ENCODE data around the gene EXOC3L1. TPM values are rescaled to one million over a fixed set of nuclear protein-coding genes. Genes with fewer than 3 reads are reported as not detected.

EXOC3L1 gene
- total RNA-seq, 4 donors from 2014 or later: 3.0 to 6.7 TPM; not detected in 2

DNA sequence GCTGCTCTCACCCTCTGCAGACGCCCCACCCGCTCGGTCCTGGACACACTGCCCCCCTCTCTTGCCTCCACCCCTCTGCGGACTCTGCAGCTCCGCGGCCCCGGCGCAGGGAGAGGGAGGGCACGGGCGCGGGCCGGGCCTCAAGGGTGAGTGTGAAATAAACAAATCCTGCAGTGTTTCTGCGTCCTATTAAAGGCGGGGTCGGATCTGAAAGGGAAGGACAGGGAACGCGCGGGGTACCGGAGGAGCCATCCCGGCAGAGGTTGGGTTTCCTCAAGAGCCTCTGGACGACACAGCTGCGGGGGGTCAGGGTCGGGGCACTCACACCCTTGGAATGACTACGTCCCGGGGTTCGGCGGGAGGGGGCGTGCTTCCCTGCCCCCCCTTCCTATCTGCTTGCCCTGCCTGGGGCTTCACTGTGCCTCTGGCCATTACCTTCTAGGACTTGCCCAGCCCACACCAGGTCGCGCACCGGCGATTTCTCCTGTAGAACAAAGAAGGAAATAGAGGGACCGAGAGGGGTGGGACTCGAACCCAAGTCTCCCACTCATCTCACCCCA is 25.9 kb downstream of the EXOC3L1 start:
- TF ChIP-seq POLR2AphosphoS5 (IDR thresholded peaks at IDR 0.05): no peak
- TF ChIP-seq, protein P1, sequence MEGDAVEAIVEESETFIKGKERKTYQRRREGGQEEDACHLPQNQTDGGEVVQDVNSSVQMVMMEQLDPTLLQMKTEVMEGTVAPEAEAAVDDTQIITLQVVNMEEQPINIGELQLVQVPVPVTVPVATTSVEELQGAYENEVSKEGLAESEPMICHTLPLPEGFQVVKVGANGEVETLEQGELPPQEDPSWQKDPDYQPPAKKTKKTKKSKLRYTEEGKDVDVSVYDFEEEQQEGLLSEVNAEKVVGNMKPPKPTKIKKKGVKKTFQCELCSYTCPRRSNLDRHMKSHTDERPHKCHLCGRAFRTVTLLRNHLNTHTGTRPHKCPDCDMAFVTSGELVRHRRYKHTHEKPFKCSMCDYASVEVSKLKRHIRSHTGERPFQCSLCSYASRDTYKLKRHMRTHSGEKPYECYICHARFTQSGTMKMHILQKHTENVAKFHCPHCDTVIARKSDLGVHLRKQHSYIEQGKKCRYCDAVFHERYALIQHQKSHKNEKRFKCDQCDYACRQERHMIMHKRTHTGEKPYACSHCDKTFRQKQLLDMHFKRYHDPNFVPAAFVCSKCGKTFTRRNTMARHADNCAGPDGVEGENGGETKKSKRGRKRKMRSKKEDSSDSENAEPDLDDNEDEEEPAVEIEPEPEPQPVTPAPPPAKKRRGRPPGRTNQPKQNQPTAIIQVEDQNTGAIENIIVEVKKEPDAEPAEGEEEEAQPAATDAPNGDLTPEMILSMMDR (IDR thresholded peaks at IDR 0.05): no peak
- no peak for TF ChIP-seq POLR2A (IDR thresholded peaks at IDR 0.05)
- no peak for TF ChIP-seq EP300 (IDR thresholded peaks at IDR 0.05; ENCODE audit: low read depth)
- peak overlapping the region; percentile 11 to 72 (median 58) for H3K27ac ChIP-seq
- peaks cover 56% of the 10 kb centered on the region for H3K27me3 ChIP-seq
- H3K4me3 ChIP-seq: peak overlapping the region in 2 of 4 donors; percentile 29 to 38
- 2% methylated on average over 28 of the region's 34 CpGs; no CpG with 5 or more reads in 1 of the 2 donors for WGBS, 2 donors (ENCODE audit: low coverage in 1 of 2)
- H3K4me1 ChIP-seq: peaks cover 15 to 61% (median 45%) of the 10 kb centered on the region in 4 donors
- H3K36me3 ChIP-seq: no peaks in the 10 kb centered on the region
- no peak for DNase-seq
- in situ Hi-C loops (cut with MboI; ENCODE audit: low pct_ligation_motif_present in 1 of 4, low pct_unique_long_range_greater_than_20kb in 1 of 4, low sequenced_read_pairs in 3 of 4): loop anchor here in 2 of 4 donors (25.0 kb wide), 2 partner anchors 177 to 202 kb away; partner anchors contain the start of genes CES3 (in 1 of the 2) and CES4A (in 1 of the 2)
- intact Hi-C loops (cut with DNase I; ENCODE audit: low total_unique reads): no loop called here
- no peaks in the 10 kb centered on the region for H3K9me3 ChIP-seq

DNA sequence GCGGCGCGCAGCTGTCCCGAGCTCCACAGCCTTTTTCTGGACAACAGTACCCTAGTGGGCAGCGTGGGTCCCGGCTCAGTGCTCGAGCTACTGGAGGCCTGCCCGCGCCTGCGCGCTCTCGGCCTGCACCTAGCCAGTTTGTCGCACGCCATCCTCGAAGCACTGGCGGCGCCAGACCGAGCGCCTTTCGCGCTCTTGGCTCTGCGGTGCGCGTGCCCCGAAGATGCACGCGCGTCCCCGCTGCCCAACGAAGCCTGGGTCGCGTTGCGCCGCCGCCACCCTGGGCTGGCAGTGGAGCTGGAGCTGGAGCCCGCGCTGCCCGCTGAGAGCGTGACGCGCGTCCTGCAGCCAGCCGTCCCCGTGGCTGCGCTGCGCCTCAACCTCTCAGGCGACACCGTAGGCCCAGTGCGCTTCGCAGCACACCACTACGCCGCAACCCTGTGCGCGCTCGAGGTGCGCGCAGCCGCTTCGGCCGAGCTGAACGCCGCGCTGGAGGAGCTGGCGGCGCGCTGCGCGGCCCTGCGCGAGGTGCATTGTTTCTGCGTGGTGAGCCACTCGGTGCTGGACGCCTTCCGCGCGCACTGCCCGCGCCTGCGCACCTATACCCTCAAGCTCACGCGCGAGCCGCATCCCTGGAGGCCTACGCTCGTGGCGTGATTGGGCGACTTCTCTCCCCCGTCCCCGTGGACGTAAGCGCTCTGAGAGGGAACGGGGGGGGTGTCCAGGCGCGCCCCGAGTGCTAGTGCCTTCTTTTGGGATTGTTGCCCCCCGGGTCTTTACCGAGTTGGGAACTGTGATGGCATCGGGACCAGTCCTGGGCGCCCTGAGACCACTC is 26.6 kb downstream of the EXOC3L1 start:
- in situ Hi-C loops (cut with MboI; ENCODE audit: low pct_ligation_motif_present in 1 of 4, low pct_unique_long_range_greater_than_20kb in 1 of 4, low sequenced_read_pairs in 3 of 4) (loop anchor here in 2 of 4 donors (25.0 kb wide), 2 partner anchors 176 to 201 kb away; partner anchors contain the start of genes CES3 (in 1 of the 2) and CES4A (in 1 of the 2)), intact Hi-C loops (cut with DNase I; ENCODE audit: low total_unique reads) (no loop called here)
- DNase-seq: no peak
- no peaks in the 10 kb centered on the region for H3K36me3 ChIP-seq
- no peaks in the 10 kb centered on the region for H3K9me3 ChIP-seq
- TF ChIP-seq EP300 (IDR thresholded peaks at IDR 0.05; ENCODE audit: low read depth) (no peak), POLR2A (IDR thresholded peaks at IDR 0.05) (no peak), POLR2AphosphoS5 (IDR thresholded peaks at IDR 0.05) (peak in 1 of 3 donors; percentile 41)
- TF ChIP-seq, protein P1 (IDR thresholded peaks at IDR 0.05): no peak
- H3K27me3 ChIP-seq: peaks cover 56% of the 10 kb centered on the region
- H3K27ac ChIP-seq: peak overlapping the region; percentile 11 to 72 (median 58)
- H3K4me3 ChIP-seq: peak overlapping the region in 2 of 4 donors; percentile 29 to 38
- 38% methylated on average over 82 of the region's 99 CpGs; no CpG with 5 or more reads in 1 of the 2 donors for WGBS, 2 donors (ENCODE audit: low coverage in 1 of 2)
- H3K4me1 ChIP-seq: peaks cover 15 to 67% (median 49%) of the 10 kb centered on the region in 4 donors

DNA sequence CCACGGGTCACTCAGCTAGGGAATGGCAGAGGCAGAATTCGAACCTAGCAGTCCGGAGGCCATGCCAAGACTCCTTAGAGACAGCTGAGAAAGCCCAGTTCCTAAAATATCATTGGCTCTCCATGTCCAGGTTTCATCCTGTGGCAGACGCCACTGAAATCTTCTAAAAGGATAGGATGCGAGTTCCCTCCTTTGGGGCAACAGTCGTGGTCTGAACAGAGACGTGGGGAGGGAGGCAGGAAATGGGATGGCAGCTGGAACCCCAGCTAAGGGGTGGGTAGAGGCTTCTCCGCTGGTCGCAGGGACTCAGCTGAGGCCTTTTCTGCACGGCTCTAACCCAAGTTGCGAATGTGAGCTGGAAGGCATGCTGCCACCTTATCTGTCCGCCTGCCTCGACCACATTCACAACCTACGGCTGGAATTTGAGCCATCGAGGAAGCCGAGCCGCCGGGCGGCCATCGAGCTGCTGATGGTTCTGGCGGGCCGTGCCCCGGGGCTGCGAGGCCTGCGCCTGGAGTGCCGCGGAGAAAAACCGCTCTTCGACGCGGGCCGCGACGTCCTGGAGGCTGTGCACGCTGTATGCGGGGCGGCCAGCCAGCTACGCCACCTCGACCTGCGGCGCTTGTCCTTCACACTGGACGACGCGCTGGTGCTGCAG is 27.3 kb downstream of the EXOC3L1 start:
- Histone ChIP-seq H3K4me3 (peak overlapping the region in 2 of 4 donors; percentile 29 to 38), H3K9me3 (no peaks in the 10 kb centered on the region), H3K27me3 (peaks cover 56% of the 10 kb centered on the region), H3K36me3 (no peaks in the 10 kb centered on the region), H3K27ac (peak overlapping the region; percentile 11 to 72 (median 58)), H3K4me1 (peaks cover 15 to 73% (median 52%) of the 10 kb centered on the region in 4 donors)
- intact Hi-C loops (cut with DNase I; ENCODE audit: low total_unique reads) (no loop called here), in situ Hi-C loops (cut with MboI; ENCODE audit: low pct_ligation_motif_present in 1 of 4, low pct_unique_long_range_greater_than_20kb in 1 of 4, low sequenced_read_pairs in 3 of 4) (loop anchor here in 2 of 4 donors (25.0 kb wide), 2 partner anchors 175 to 200 kb away; partner anchors contain the start of genes CES3 (in 1 of the 2) and CES4A (in 1 of the 2))
- no peak for DNase-seq
- TF ChIP-seq EP300 (IDR thresholded peaks at IDR 0.05; ENCODE audit: low read depth): no peak
- no peak for TF ChIP-seq POLR2A (IDR thresholded peaks at IDR 0.05)
- no peak for TF ChIP-seq POLR2AphosphoS5 (IDR thresholded peaks at IDR 0.05)
- TF ChIP-seq, protein P1 (IDR thresholded peaks at IDR 0.05): no peak
- WGBS, 2 donors (ENCODE audit: low coverage in 1 of 2): 55% methylated on average over 44 of the region's 44 CpGs; no CpG with 5 or more reads in 1 of the 2 donors
